GM21515 (cell line): Measurements from ENCODE around the gene SERPINF2.
"Not testable (repeated sequence)": the region's sequence is repeated elsewhere in the genome, so short reads cannot be mapped to it uniquely, and the experiment has no call there.

ENCODE experiments used
- ATAC-seq: cut with Tn5 transposase; IDR thresholded peaks from one replicate; pipeline ENCODE4 v1.9.1; 2021; ENCODE audit not compliant: unreplicated experiment

Gene SERPINF2

GRCh38 chr17:1733759-1734158 lies 8.9 kb upstream of the SERPINF2 start:
- ATAC-seq, result no peak

- ATAC-seq, result no peak
Observed at GRCh38 chr17:1735418-1735817, 7.3 kb upstream of the SERPINF2 start.

GRCh38 chr17:1735834-1736347 lies 6.8 kb upstream of the SERPINF2 start:
- no peak for ATAC-seq

GRCh38 chr17:1736348-1737281 lies 6.1 kb upstream of the SERPINF2 start:
- ATAC-seq, result no peak

- no peak for ATAC-seq
Observed at GRCh38 chr17:1737531-1738291, 5.0 kb upstream of the SERPINF2 start.

- ATAC-seq, result not testable (repeated sequence)
Observed at GRCh38 chr17:1741899-1742298, 772 bp upstream of the SERPINF2 start.

GRCh38 chr17:1743088-1743439 lies 393 bp downstream of the SERPINF2 start:
- ATAC-seq, result no peak

- no peak for ATAC-seq
Observed at GRCh38 chr17:1744551-1745512, 2.2 kb downstream of the SERPINF2 start.

- no peak for ATAC-seq
Observed at GRCh38 chr17:1745513-1746020, 2.9 kb downstream of the SERPINF2 start.

- ATAC-seq, result no peak
Observed at GRCh38 chr17:1746975-1747543, 4.4 kb downstream of the SERPINF2 start.

- ATAC-seq, result no peak
Observed at GRCh38 chr17:1750628-1751027, 8.0 kb downstream of the SERPINF2 start.

- no peak for ATAC-seq
Observed at GRCh38 chr17:1752425-1753262, 10.0 kb downstream of the SERPINF2 start.

- no peak for ATAC-seq
Observed at GRCh38 chr17:1753767-1754429, 11.2 kb downstream of the SERPINF2 start.

GRCh38 chr17:1754430-1755112 lies 11.9 kb downstream of the SERPINF2 start:
- no peak for ATAC-seq

- ATAC-seq, result no peak
Observed at GRCh38 chr17:1755252-1755826, 12.7 kb downstream of the SERPINF2 start.

- no peak for ATAC-seq
Observed at GRCh38 chr17:1755827-1756262, 13.2 kb downstream of the SERPINF2 start.

GRCh38 chr17:1758807-1759206 lies 16.1 kb downstream of the SERPINF2 start:
- ATAC-seq, result no peak

GRCh38 chr17:1759529-1759928 lies 16.9 kb downstream of the SERPINF2 start:
- ATAC-seq, result no peak
